GM19043 (cell line): Measurements from ENCODE around the gene SGCA.

ENCODE experiments used
- ATAC-seq: cut with Tn5 transposase; IDR thresholded peaks from one replicate; pipeline ENCODE4 v1.9.1; 2021; ENCODE audit warnings: low read depth; ENCODE audit not compliant: unreplicated experiment

SGCA gene

GRCh38 chr17:50191359-50192143 lies 25.7 kb downstream of the SGCA start:
- no peak for ATAC-seq

- ATAC-seq, result no peak
Observed at GRCh38 chr17:50192144-50192617, 26.4 kb downstream of the SGCA start.

- ATAC-seq, result no peak
Observed at GRCh38 chr17:50192618-50193291, 26.9 kb downstream of the SGCA start.

GRCh38 chr17:50194140-50194933 lies 28.5 kb downstream of the SGCA start:
- no peak for ATAC-seq

GRCh38 chr17:50194934-50195865 lies 29.4 kb downstream of the SGCA start:
- no peak for ATAC-seq

- no peak for ATAC-seq
Observed at GRCh38 chr17:50196036-50196435, 30.2 kb downstream of the SGCA start.

GRCh38 chr17:50196826-50197225 lies 31.0 kb downstream of the SGCA start:
- no peak for ATAC-seq

- no peak for ATAC-seq
Observed at GRCh38 chr17:50198026-50198669, 32.3 kb downstream of the SGCA start.

- ATAC-seq, result no peak
Observed at GRCh38 chr17:50199211-50199802, 33.5 kb downstream of the SGCA start.

- ATAC-seq, result no peak
Observed at GRCh38 chr17:50199803-50200456, 34.1 kb downstream of the SGCA start.

GRCh38 chr17:50200457-50201275 lies 34.9 kb downstream of the SGCA start:
- ATAC-seq, result no peak

- ATAC-seq, result no peak
Observed at GRCh38 chr17:50201276-50201854, 35.6 kb downstream of the SGCA start, which contains the start of gene COL1A1. COL1A1 (minus strand) TSS chr17:50201631; CDS start chr17:50201513, 118 bp downstream.

GRCh38 chr17:50203086-50203485 lies 37.3 kb downstream of the SGCA start:
- ATAC-seq, result no peak

- no peak for ATAC-seq
Observed at GRCh38 chr17:50203604-50204345, 38.0 kb downstream of the SGCA start.

- no peak for ATAC-seq
Observed at GRCh38 chr17:50204431-50204830, 38.6 kb downstream of the SGCA start.

- no peak for ATAC-seq
Observed at GRCh38 chr17:50205111-50205962, 39.5 kb downstream of the SGCA start.
